Left lung (tissue), 10 donors: Measurements from ENCODE around the gene PAX5. TPM values are rescaled to one million over a fixed set of nuclear protein-coding genes. Genes with fewer than 3 reads are reported as not detected.
A peak's percentile ranks its signal among the peaks of the same experiment; 100 is the strongest.

Experiments
- ATAC-seq: fragments of 200-7000 bp; cut with Tn5 transposase; one replicate; pipeline ENCODE4 v1.9.1; 2020; ENCODE audit warnings: moderate library complexity
- DNase-seq, 4 donors: peaks; one replicate each; pipeline ENCODE4 v3.0.0-alpha.2; 2013 to 2020
- H3K27ac ChIP-seq, 2 donors: fragments of 200-600 bp; sonication (generic) in 1 of 2; one replicate each; pipeline versions ENCODE4 v1.5.0 to v1.8.0; 2020 to 2021
- H3K27me3 ChIP-seq, 2 donors: fragments of 200-600 bp; sonication (generic) in 1 of 2; one replicate each; pipeline versions ENCODE4 v1.5.0 to v1.8.0; 2020 to 2021
- H3K36me3 ChIP-seq, 2 donors: fragments of 200-600 bp; sonication (generic) in 1 of 2; one replicate each; pipeline versions ENCODE4 v1.5.0 to v1.8.0; 2020 to 2021
- H3K4me1 ChIP-seq, 2 donors: fragments of 200-600 bp; one replicate each; pipeline ENCODE4 v1.8.0; 2021
- H3K4me3 ChIP-seq, 2 donors: fragments of 200-600 bp; sonication (generic) in 1 of 2; one replicate each; pipeline versions ENCODE4 v1.5.0 to v1.8.0; 2020 to 2021; ENCODE audit warnings: mild to moderate bottlenecking in 1 of 2
- H3K9me3 ChIP-seq, 2 donors: fragments of 200-600 bp; sonication (generic) in 1 of 2; one replicate each; pipeline versions ENCODE4 v1.5.0 to v1.8.0; 2020 to 2021
- CTCF ChIP-seq, 2 donors: fragments of 200-600 bp; sonication (generic) in 1 of 2; IDR thresholded peaks; one replicate each; pipeline versions ENCODE4 v1.5.0 to v1.8.0; 2021; ENCODE audit warnings: antibody characterized with exemption in 2 of 2
- intact Hi-C, 2 donors: fragments of 100-400 bp; cut with DNase I; formaldehyde crosslinking; loops; one replicate each; pipeline versions ENCODE4 v1.11.2 to v1.14.2; 2022
- microRNA-seq, 2 donors: library from miRNA; unstranded; fragments of <30 nt; microRNA quantifications; one replicate each; pipeline ENCODE4, GENCODE V29; 2019
- polyA plus RNA-seq, 6 donors: library from polyadenylated mRNA; unstranded; fragments of 120-200 nt; gene quantifications; one replicate each; pipeline ENCODE4 v1.2.1, GENCODE V29; 2013; ENCODE audit not compliant: insufficient read length in 6 of 6
- total RNA-seq, 2 donors: library from RNA; stranded (reverse); fragmentation: NEBNext Ultra II Directional; extraction: Animal tissue kit (Norgen Biotek cat#: 25700); gene quantifications; one replicate each; pipeline ENCODE4 v1.2.1, GENCODE V29; 2021
- donor health status: DM: no; HTN: yes; CAD: no.
- donor health status: DM: no; HTN: no; CAD: no.

PAX5 gene
- total and polyA plus RNA-seq, 8 donors = 0.03 to 0.65 (median 0.13) TPM

- peaks cover 0 to 12% of the 10 kb centered on the region in 2 donors for H3K9me3 ChIP-seq
- no peak overlapping the region for H3K4me3 ChIP-seq
- no peaks in the 10 kb centered on the region for H3K27me3 ChIP-seq
- no peak overlapping the region for H3K27ac ChIP-seq
- intact Hi-C loops = loop anchor here in 1 of 2 donors (10.0 kb wide), 1 partner anchor 62 kb away; no protein-coding TSS in a partner anchor
- TF ChIP-seq CTCF (IDR thresholded peaks at IDR 0.05) = no peak
- ATAC-seq (no peak), DNase-seq (no peak)
- H3K4me1 ChIP-seq = no peaks in the 10 kb centered on the region
- no peaks in the 10 kb centered on the region for H3K36me3 ChIP-seq
Observed at GRCh38 chr9:36793277-36793676, 240.8 kb downstream of the PAX5 start.

DNA sequence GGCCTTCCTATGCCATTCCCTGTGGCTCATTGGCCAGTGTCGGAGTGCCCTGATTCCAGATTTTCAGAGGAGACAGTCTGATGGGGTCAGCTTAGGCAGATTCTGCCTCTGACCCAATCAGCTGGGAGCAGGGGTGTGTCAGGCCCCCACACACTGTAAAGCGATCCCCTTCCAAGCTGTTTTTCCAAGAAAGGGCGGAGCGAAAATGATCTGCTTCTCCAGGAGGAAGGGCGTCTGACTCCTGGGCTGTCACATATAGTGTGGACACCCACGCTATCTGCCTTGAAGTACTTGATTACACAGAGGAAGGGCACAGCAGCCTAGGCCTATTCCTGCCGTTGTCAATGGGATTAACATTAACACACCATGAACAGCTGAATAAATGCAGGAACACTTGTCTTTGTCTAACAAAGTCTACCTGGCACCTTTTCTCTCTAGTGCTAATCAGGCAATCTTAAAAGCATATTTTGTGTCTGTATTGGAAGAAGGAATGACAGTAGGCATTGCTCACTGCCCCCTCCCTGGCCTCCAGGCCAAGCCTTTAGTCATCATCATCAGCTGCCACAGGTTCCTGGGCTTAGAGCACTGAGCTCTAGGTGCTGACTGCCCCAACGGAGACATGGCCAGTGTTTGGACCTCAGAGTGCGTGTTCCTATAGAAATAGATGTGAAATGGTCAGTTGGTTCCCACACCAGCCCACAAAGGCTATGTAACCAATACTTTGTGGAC is 242.7 kb downstream of the PAX5 start:
- peaks cover 0 to 12% of the 10 kb centered on the region in 2 donors for H3K9me3 ChIP-seq
- H3K4me1 ChIP-seq = no peaks in the 10 kb centered on the region
- no peak for DNase-seq
- H3K27me3 ChIP-seq = no peaks in the 10 kb centered on the region
- H3K36me3 ChIP-seq = no peaks in the 10 kb centered on the region
- intact Hi-C loops = loop anchor here in 1 of 2 donors (10.0 kb wide), 1 partner anchor 63 kb away; no protein-coding TSS in a partner anchor
- H3K27ac ChIP-seq = no peak overlapping the region
- no peak for TF ChIP-seq CTCF (IDR thresholded peaks at IDR 0.05)
- ATAC-seq = no peak
- H3K4me3 ChIP-seq = no peak overlapping the region

- Histone ChIP-seq H3K9me3 (peaks cover 0 to 12% of the 10 kb centered on the region in 2 donors), H3K27ac (no peak overlapping the region), H3K36me3 (no peaks in the 10 kb centered on the region), H3K27me3 (no peaks in the 10 kb centered on the region), H3K4me1 (no peaks in the 10 kb centered on the region), H3K4me3 (no peak overlapping the region)
- no peak for ATAC-seq
- no peak for TF ChIP-seq CTCF (IDR thresholded peaks at IDR 0.05)
- intact Hi-C loops = loop anchor here in 1 of 2 donors (10.0 kb wide), 1 partner anchor 65 kb away; no protein-coding TSS in a partner anchor
- no peak for DNase-seq
Observed at GRCh38 chr9:36789886-36790285, 244.2 kb downstream of the PAX5 start.

DNA sequence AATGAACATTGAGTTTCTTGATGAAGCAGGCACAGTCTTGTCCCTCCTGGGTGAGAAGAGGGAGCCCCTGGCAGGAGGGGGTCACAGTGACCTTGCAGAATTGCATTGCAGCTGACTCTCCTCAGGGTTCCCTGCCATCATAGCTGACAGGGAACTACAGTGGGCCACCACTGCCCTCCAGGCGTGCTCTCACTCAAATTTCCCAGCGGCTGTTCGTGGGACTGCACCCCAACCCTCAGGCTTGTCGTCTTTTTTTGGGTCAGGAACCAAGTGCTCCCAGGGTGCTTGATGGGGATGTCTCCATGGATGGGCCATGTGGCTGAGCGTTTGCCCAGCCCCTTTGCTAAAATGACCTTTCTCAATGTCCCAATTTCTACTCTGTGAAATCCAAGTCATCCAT is 245.5 kb downstream of the PAX5 start:
- intact Hi-C loops = no loop called here
- Histone ChIP-seq H3K9me3 (peaks cover 0 to 8% of the 10 kb centered on the region in 2 donors), H3K4me3 (no peak overlapping the region), H3K36me3 (no peaks in the 10 kb centered on the region), H3K27me3 (peaks cover 0 to 10% of the 10 kb centered on the region in 2 donors), H3K4me1 (no peaks in the 10 kb centered on the region), H3K27ac (no peak overlapping the region)
- peak in 1 of 2 donors; percentile 24 for TF ChIP-seq CTCF (IDR thresholded peaks at IDR 0.05)
- DNase-seq = no peak
- no peak for ATAC-seq

GRCh38 chr9:36787709-36788108 is 246.4 kb downstream of the PAX5 start:
- Histone ChIP-seq H3K27me3 (peaks cover 0 to 18% of the 10 kb centered on the region in 2 donors), H3K27ac (no peak overlapping the region), H3K9me3 (peaks cover 0 to under 1% of the 10 kb centered on the region in 2 donors), H3K4me3 (no peak overlapping the region), H3K36me3 (no peaks in the 10 kb centered on the region), H3K4me1 (no peaks in the 10 kb centered on the region)
- TF ChIP-seq CTCF (IDR thresholded peaks at IDR 0.05) = no peak
- no peak for DNase-seq
- ATAC-seq = no peak
- intact Hi-C loops = no loop called here

Small RNAs within 50 kb of the gene (microRNA-seq; reads per million reads assigned to microRNA genes)
- gene MIR4475 = 0 reads per million in 2 donors
- gene MIR4476 = 0 reads per million in 2 donors
- 0 reads per million in 2 donors for gene MIR4540

Other genes with a start within 250 kb of the PAX5 start
- 10 to 100 TPM; 16.0 to 18.6 TPM for gene ZCCHC7, start 86.3 kb upstream of the PAX5 start, total RNA-seq
- gene ZCCHC7, start 86.3 kb upstream of the PAX5 start, polyA plus RNA-seq = 10 to 100 TPM; 21.0 to 26.0 (median 23.0) TPM